Measurements from ENCODE around the gene ZMYND12.

Gene ZMYND12

DNA sequence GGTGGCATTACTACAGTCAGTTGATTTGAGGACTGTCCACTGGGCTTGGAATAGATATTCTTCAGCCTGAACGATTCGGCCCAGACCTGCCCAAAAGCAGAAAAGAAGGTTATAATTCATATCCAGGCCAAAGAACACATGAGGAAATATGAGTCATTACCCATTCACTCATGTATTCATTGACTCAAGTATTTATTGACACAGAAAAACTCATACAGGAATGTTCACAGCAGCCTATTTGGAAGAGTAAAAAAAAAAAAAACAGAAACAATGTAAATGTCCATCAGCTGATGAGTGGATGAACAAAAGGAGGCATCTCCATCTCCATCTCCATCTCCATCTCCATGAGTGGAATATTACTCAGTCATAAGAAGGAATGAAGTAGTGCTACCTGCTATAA lies 15.9 kb downstream of the ZMYND12 start:
- no peak for DNase-seq (ENCODE audit: low read depth in 2 of 2)

GRCh38 chr1:42434340-42434739 lies 21.5 kb downstream of the ZMYND12 start:
- DNase-seq (ENCODE audit: low read depth in 2 of 2) = no peak

DNA sequence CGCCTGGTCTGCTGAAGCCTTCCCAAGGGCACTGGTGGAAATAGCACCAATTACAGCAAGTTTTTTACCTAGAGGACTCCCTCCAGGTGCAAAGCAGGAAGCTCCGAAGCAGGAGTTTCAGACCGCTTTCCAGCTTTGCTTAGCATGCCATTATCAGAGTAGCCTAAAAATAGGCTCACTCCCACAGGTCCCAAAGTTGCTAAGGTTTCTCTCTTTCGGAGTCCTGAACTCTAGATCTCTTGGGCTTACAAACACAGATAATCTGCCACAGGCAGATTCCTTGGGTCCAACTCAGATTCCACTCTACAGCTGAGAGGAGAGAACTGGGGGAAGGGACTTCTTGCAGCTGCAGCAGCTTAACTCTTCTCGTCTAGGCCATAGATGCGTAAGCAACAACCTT lies 22.5 kb downstream of the ZMYND12 start:
- DNase-seq (ENCODE audit: low read depth in 2 of 2) = no peak

DNA sequence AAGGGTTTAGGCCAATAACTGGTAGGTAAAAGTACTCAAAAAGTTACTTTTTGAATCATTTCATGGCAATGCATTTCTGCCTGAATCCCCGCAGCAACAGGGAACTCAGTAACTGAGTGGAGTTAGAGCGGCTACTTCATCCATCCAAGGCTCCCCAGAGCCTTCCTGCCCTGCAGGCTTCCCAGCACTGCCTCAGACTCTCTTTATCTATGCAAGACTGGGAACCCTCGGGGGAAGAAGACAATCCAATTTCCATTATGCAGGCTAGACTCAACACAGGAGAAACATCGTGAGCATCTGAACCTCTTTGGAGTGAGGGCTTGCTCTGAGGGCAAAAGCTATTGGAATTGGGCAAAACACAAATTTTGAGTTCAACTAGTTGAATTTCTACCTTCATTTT lies 23.1 kb downstream of the ZMYND12 start:
- DNase-seq (ENCODE audit: low read depth in 2 of 2) = no peak

DNA sequence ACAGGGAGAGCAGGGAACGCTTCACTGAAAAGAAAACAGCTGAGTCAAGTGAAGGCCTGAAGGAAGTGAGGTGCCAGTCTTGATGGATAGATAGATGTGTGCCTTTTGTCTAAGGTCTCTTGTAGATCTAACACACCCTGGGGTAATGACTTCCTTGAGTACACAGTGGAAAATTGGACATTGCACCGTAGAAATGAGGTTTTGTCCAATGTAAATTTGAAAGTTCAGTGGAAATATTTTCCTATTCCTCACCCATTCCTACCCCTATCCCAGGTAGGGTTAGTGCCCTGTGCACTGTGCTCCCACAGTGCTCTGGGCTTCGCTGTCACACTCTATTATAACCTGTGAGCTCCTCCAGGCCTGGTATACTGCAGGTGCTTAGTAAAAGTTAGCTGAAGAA lies 24.3 kb downstream of the ZMYND12 start:
- no peak for DNase-seq (ENCODE audit: low read depth in 2 of 2)

DNA sequence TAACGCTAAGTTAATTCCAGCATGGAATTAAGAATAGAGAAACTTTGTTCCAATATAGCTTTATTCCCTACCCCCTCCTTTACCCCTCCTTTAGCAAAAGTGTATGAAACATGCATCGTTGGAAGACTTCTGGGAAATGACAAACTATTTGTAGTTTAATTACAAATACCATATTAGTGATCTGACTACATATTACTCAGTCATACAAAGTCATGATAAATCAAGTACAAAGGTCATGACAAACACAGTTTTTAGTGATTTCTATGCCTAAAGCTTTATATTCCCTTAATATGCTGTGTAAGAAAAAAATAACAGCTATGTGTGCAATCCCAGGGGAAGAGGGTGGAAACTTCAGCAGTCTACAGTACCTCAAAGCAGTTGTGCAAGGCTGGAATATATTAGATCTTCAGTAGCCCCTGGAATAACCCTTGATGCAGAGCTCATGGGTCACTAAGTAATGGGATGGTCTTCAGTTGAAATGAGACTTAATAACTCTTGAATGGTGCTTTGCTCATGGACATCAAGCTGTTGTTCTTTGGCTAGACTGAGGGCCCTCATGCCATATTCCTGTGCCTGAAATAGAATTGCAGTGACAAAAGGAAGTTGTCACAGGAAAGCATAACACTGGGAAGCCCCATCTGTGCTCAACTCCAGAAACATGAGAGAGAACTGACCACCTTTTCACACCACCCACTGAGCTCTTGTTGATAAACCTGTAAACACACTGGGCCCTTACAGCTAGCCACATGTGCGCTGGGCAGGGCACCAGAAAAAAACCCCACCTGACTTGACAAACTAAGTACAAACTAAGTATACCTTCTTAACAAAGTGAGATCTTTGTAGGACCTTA lies 25.3 kb downstream of the ZMYND12 start:
- DNase-seq (ENCODE audit: low read depth in 2 of 2) = no peak

GRCh38 chr1:42429603-42430002 lies 26.2 kb downstream of the ZMYND12 start:
- DNase-seq (ENCODE audit: low read depth in 2 of 2) = no peak

GRCh38 chr1:42427240-42427639 lies 28.6 kb downstream of the ZMYND12 start:
- DNase-seq (ENCODE audit: low read depth in 2 of 2) = no peak

- DNase-seq (ENCODE audit: low read depth in 2 of 2) = no peak
Observed at GRCh38 chr1:42424201-42424600, 31.6 kb downstream of the ZMYND12 start.

DNA sequence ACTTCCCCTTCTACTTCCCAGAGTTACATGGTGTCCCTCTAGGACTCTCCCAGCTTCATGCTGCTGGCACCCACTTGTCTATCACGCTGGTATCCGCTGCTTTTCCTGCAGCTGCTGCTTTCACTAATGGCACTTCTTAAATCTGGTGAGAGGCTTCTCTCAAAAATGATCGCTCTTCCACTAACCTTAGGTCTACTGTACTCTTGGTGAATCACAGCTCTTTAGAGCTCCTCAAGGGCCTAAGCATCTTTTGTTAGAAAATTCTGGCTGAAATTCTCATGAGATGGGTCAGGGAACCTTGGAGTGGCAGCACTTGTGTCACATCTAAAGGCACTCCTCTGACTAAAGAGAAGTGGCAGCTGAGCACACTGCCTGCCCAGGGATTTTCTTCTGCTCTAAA lies 32.1 kb downstream of the ZMYND12 start:
- DNase-seq (ENCODE audit: low read depth in 2 of 2) = no peak

DNA sequence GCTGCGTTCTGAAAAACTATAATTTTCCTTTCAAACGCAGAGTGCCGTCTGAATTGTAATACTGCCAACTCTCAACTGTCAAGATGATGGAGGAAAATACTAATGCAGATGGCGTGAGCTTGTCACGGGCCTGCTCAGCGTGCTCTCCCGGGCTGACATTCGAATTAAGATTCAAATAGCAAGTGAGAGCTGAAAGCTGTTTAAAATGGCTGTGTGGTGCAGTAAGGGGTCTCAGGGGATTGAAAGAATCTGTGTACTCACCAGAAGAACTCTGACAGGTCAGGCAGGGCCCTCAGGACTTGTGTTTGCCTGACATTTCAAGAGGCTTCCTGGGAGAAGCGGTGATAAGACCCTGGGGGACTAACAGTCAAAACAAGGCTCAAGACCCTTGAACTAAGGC lies 33.1 kb downstream of the ZMYND12 start:
- DNase-seq (ENCODE audit: low read depth in 2 of 2) = no peak

GRCh38 chr1:42420911-42421585 lies 34.8 kb downstream of the ZMYND12 start:
- DNase-seq (ENCODE audit: low read depth in 2 of 2) = no peak

DNA sequence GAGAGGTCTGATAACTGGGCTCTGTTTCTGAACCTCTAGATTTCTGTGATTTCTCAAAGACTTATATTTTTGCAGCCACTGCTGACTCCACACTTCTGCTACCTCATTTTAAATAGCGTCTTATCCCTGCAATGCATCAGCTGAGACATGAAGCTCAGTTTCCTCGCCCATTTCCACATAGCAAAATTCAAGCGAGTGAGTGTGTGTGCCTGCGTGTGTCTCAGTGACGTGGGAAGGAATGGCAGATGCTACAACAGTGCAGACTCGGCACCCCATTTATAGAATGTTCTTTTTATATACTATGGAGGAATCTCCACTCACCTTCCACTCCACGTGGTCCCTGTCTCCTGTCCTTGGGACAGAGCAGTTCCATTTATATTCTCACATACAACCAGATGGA lies 35.7 kb downstream of the ZMYND12 start:
- DNase-seq (ENCODE audit: low read depth in 2 of 2) = no peak

DNA sequence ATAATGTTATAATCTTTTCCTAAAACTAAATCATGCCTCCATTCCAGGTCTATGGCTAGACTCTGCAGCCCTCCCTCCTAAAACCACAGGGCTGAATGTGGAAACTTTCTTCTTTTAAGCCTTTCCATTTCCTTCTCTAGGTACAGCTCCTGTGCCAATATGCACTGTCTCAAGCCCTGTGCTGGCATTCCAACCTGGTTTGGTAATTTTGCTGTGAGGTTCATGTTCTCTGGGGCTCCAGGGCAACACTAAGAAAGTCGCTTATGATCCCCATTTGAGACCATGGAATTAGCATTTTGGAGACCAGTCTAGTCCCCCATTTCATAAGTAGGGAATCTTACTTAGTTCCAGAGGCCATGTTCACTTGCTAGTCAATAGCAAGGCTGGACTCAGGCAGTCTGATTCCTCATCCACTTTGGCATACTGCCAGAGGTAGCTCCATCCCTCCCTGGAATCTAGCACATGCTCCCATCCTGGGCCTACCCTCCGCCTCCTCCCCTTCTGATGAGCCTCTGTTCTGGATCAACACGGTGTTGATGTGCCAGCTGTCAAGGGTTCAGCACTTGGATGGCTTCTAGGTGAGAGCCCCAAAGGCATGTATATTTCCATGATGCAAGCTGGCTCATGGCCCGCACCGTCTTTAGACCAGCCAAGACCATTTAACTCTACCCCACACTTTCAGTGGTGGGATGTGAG lies 36.5 kb downstream of the ZMYND12 start:
- DNase-seq (ENCODE audit: low read depth in 2 of 2) = no peak

DNA sequence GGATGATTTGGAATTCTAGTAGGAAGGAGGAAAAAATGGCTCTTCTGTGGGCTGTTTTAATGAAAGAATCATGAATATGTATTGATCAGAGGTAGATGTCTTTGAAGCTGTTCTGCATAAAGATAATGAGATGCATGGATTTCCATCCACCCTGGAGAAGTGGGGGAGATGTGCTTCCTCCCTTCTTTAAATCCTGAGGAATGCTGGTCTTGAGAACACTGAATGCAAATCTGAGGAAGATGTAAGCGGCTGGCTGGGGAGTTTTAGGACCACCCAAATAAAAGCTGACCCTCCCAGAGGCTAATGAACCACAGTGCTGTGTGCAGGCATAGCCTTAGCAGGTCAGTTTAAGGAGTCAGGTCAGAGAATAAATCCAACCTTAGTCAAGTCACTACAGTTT lies 37.3 kb downstream of the ZMYND12 start:
- no peak for DNase-seq (ENCODE audit: low read depth in 2 of 2)

GRCh38 chr1:42417166-42417565 lies 38.7 kb downstream of the ZMYND12 start:
- DNase-seq (ENCODE audit: low read depth in 2 of 2) = no peak

DNA sequence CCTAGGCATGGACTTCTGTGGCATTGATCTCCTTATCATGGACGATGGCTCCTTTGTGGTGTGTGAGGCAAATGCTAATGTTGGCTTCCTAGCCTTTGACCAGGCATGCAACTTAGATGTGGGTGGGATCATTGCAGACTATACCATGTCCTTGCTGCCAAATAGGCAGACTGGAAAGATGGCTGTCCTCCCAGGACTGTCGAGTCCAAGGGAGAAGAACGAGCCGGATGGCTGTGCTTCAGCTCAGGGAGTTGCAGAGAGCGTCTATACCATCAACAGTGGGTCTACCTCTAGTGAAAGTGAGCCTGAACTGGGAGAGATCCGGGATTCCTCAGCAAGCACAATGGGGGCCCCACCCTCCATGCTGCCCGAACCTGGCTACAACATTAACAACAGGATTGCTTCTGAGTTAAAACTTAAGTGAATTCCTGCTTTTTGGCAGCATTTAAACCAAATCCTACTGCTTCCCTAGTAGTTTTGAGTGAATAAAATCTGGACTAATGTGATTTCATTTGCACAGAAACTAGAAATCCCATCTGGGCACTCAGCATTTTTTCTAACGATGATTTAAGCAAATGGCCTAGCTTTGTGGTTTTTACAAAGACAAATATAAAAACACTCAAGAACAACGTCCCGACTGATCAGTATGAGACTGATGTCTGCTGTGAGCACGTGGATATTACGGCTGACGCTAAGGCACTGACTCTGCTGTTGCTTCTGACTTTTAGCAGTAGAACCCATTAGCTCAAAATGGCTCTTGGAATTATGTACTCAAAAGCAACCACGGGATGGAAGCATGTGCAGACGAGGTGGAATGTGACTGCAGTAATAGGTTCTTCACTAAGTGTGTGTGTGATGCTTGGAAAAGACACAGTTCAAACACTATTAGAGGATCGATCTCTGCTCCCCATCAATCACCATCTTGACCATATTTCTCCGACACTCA lies 41.0 kb downstream of the ZMYND12 start:
- DNase-seq (ENCODE audit: low read depth in 2 of 2) = no peak

- no peak for DNase-seq (ENCODE audit: low read depth in 2 of 2)
Observed at GRCh38 chr1:42403880-42404400, 51.9 kb downstream of the ZMYND12 start.

DNA sequence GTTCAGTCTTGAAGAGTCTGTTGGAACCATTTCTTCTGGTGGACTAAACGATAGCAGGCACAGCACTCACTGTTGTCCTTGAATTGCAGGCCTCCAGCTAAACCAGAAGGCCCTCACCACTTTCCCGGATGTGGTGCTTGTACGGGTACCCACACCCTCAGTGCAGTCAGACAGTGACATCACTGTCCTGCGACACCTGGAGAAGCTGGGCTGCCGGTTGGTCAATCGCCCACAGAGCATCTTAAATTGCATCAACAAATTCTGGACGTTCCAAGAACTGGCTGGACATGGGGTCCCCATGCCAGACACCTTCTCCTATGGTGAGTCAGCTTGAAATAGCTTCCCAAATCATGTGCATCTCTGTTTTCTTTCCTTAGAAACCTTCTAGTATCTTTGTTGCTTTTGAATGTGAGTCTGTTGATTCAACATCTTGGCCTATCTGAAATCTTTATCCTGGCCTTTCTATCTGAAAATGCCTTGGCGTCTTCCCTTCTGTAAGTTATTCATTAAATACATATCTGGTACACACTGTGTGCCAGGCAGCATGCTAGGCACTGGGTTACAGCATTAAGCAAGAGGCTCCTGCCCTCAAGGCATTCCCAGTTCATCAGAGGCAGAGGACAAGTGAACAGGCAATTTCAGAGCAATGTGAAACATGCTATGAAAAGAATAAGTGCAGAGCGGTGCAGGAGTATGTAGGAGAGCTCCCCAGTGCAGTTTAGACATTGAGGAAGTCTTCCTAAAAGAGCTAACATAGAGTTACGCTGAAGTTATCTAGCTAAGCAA lies 56.3 kb downstream of the ZMYND12 start:
- DNase-seq (ENCODE audit: low read depth in 2 of 2) = no peak

DNA sequence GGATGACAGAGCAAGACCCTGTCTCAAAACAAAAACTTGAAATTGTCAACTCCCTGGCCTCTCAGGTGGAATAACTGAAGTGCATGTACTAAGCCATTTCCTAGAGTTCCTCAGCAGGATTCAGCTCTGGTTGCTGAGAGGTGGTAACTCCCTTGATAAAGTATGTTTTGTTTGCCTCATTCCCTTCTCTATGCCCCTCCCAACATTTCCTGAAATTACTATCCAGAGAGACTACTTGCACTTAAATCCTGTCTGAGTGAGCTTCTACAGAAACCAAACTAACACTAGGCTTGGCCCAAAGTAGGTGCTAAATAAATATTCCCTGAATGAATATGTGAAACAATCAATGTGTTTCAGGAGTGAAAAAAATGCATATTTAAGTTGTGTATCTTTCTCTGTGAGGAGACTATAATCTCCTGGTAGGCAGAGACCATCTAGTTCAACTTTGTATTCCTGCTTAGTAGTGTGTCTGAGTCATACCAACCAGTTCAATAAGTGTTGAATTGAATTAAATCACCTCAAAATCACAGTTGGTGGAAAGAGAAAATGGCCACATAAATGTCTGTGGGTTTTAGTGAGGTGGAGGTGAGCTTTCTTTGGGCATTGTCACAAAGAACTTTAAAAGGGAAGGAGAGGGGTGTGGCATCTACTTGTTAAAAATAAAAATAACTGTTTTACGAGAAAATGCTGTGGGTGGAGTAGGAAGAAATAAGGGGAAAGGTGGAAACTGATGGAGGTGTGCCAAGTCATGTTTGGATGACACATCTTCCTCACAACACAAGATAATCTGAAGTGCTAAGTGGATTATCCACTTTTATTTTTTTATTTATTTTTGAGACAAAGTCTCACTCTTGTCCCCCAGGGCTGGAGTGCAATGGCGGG lies 62.6 kb downstream of the ZMYND12 start:
- no peak for DNase-seq (ENCODE audit: low read depth in 2 of 2)

All from stimulated activated CD4-positive, alpha-beta T cell treated with anti-CD3 and anti-CD28 coated beads, Interleukin-15, amount 100 ng/mL, for 48 hours (primary cell).